ENCODE results near the gene SPECC1. TPM values are rescaled to one million over a fixed set of nuclear protein-coding genes. Genes with fewer than 3 reads are reported as not detected.
"Not testable (repeated sequence)": the region's sequence is repeated elsewhere in the genome, so short reads cannot be mapped to it uniquely, and the experiment has no call there.

The SPECC1 gene
- total RNA-seq, 1 donor from 2014 or later: 13.6 TPM

- H3K27me3 ChIP-seq (ENCODE audit: control insufficient read depth in 3 of 3, insufficient read depth in 3 of 3, low read length in 3 of 3): peaks cover 0 to 5% (median 0%) of the 10 kb centered on the region in 3 donors
- H3K9me3 ChIP-seq (ENCODE audit: control insufficient read depth in 3 of 3, low read length in 3 of 3): no peaks in the 10 kb centered on the region
- H3K36me3 ChIP-seq (ENCODE audit: control insufficient read depth in 3 of 3, insufficient read depth in 3 of 3, low read length in 3 of 3): no peaks in the 10 kb centered on the region
- peak overlapping the region in 2 of 3 donors; percentile 23 to 28 for H3K9ac ChIP-seq (ENCODE audit: low read depth in 1 of 3, low read length in 3 of 3)
- peak overlapping the region in 2 of 3 donors; percentile 1 to 29 for H3K4me3 ChIP-seq (ENCODE audit: low read length in 3 of 3)
- H3K27ac ChIP-seq (ENCODE audit: low read depth, low read length): peak overlapping the region; percentile 84
- peaks cover 25 to 42% (median 31%) of the 10 kb centered on the region in 3 donors for H3K4me1 ChIP-seq (ENCODE audit: control insufficient read depth in 3 of 3, insufficient read depth in 3 of 3, low read length in 3 of 3)
Measured at GRCh38 chr17:20091174-20092029, 82.2 kb downstream of the SPECC1 start.

- Histone ChIP-seq H3K4me3 (ENCODE audit: low read length in 3 of 3) (no peak overlapping the region), H3K27ac (ENCODE audit: low read depth, low read length) (peak overlapping the region; percentile 84), H3K4me1 (ENCODE audit: control insufficient read depth in 3 of 3, insufficient read depth in 3 of 3, low read length in 3 of 3) (peaks cover 21 to 40% (median 28%) of the 10 kb centered on the region in 3 donors), H3K27me3 (ENCODE audit: control insufficient read depth in 3 of 3, insufficient read depth in 3 of 3, low read length in 3 of 3) (peaks cover 0 to 5% (median 0%) of the 10 kb centered on the region in 3 donors), H3K9ac (ENCODE audit: low read depth in 1 of 3, low read length in 3 of 3) (peak overlapping the region in 1 of 3 donors; percentile 23), H3K9me3 (ENCODE audit: control insufficient read depth in 3 of 3, low read length in 3 of 3) (no peaks in the 10 kb centered on the region), H3K36me3 (ENCODE audit: control insufficient read depth in 3 of 3, insufficient read depth in 3 of 3, low read length in 3 of 3) (peaks cover 0 to 4% (median 3%) of the 10 kb centered on the region in 3 donors)
Measured at GRCh38 chr17:20092261-20092867, 83.2 kb downstream of the SPECC1 start.

- Histone ChIP-seq H3K27ac (ENCODE audit: low read depth, low read length) (peak overlapping the region; percentile 84), H3K9ac (ENCODE audit: low read depth in 1 of 3, low read length in 3 of 3) (no peak overlapping the region), H3K4me1 (ENCODE audit: control insufficient read depth in 3 of 3, insufficient read depth in 3 of 3, low read length in 3 of 3) (peaks cover 21 to 36% (median 28%) of the 10 kb centered on the region in 3 donors), H3K4me3 (ENCODE audit: low read length in 3 of 3) (no peak overlapping the region), H3K9me3 (ENCODE audit: control insufficient read depth in 3 of 3, low read length in 3 of 3) (no peaks in the 10 kb centered on the region), H3K27me3 (ENCODE audit: control insufficient read depth in 3 of 3, insufficient read depth in 3 of 3, low read length in 3 of 3) (peaks cover 0 to 5% (median 0%) of the 10 kb centered on the region in 3 donors), H3K36me3 (ENCODE audit: control insufficient read depth in 3 of 3, insufficient read depth in 3 of 3, low read length in 3 of 3) (peaks cover 0 to 4% (median 3%) of the 10 kb centered on the region in 3 donors)
Measured at GRCh38 chr17:20092973-20093626, 83.9 kb downstream of the SPECC1 start.

- H3K4me1 ChIP-seq (ENCODE audit: control insufficient read depth in 3 of 3, insufficient read depth in 3 of 3, low read length in 3 of 3): peaks cover 21 to 34% (median 25%) of the 10 kb centered on the region in 3 donors
- H3K27me3 ChIP-seq (ENCODE audit: control insufficient read depth in 3 of 3, insufficient read depth in 3 of 3, low read length in 3 of 3): peaks cover 0 to 5% (median 0%) of the 10 kb centered on the region in 3 donors
- H3K9ac ChIP-seq (ENCODE audit: low read depth in 1 of 3, low read length in 3 of 3): peak overlapping the region in 1 of 3 donors; percentile 64
- peak overlapping the region; percentile 74 for H3K27ac ChIP-seq (ENCODE audit: low read depth, low read length)
- H3K4me3 ChIP-seq (ENCODE audit: low read length in 3 of 3): no peak overlapping the region
- no peaks in the 10 kb centered on the region for H3K9me3 ChIP-seq (ENCODE audit: control insufficient read depth in 3 of 3, low read length in 3 of 3)
- peaks cover 0 to 6% (median 4%) of the 10 kb centered on the region in 3 donors for H3K36me3 ChIP-seq (ENCODE audit: control insufficient read depth in 3 of 3, insufficient read depth in 3 of 3, low read length in 3 of 3)
Measured at GRCh38 chr17:20094777-20095176, 85.6 kb downstream of the SPECC1 start.

- Histone ChIP-seq H3K36me3 (ENCODE audit: control insufficient read depth in 3 of 3, insufficient read depth in 3 of 3, low read length in 3 of 3) (peaks cover 0 to 6% (median 4%) of the 10 kb centered on the region in 3 donors), H3K27me3 (ENCODE audit: control insufficient read depth in 3 of 3, insufficient read depth in 3 of 3, low read length in 3 of 3) (peaks cover 0 to 5% (median 0%) of the 10 kb centered on the region in 3 donors), H3K27ac (ENCODE audit: low read depth, low read length) (peak overlapping the region; percentile 74), H3K9ac (ENCODE audit: low read depth in 1 of 3, low read length in 3 of 3) (peak overlapping the region in 1 of 3 donors; percentile 64), H3K9me3 (ENCODE audit: control insufficient read depth in 3 of 3, low read length in 3 of 3) (no peaks in the 10 kb centered on the region), H3K4me1 (ENCODE audit: control insufficient read depth in 3 of 3, insufficient read depth in 3 of 3, low read length in 3 of 3) (peaks cover 16 to 28% (median 20%) of the 10 kb centered on the region in 3 donors), H3K4me3 (ENCODE audit: low read length in 3 of 3) (peak overlapping the region in 1 of 3 donors; percentile 41)
Measured at GRCh38 chr17:20095336-20096080, 86.3 kb downstream of the SPECC1 start.

- Histone ChIP-seq H3K4me3 (ENCODE audit: low read length in 3 of 3) (no peak overlapping the region), H3K4me1 (ENCODE audit: control insufficient read depth in 3 of 3, insufficient read depth in 3 of 3, low read length in 3 of 3) (peaks cover 12 to 25% (median 20%) of the 10 kb centered on the region in 3 donors), H3K36me3 (ENCODE audit: control insufficient read depth in 3 of 3, insufficient read depth in 3 of 3, low read length in 3 of 3) (peaks cover 0 to 6% (median 4%) of the 10 kb centered on the region in 3 donors), H3K27ac (ENCODE audit: low read depth, low read length) (peak overlapping the region; percentile 74), H3K27me3 (ENCODE audit: control insufficient read depth in 3 of 3, insufficient read depth in 3 of 3, low read length in 3 of 3) (peaks cover 0 to 5% (median 0%) of the 10 kb centered on the region in 3 donors), H3K9me3 (ENCODE audit: control insufficient read depth in 3 of 3, low read length in 3 of 3) (no peaks in the 10 kb centered on the region), H3K9ac (ENCODE audit: low read depth in 1 of 3, low read length in 3 of 3) (no peak overlapping the region)
Measured at GRCh38 chr17:20096430-20096829, 87.3 kb downstream of the SPECC1 start.

- H3K36me3 ChIP-seq (ENCODE audit: control insufficient read depth in 3 of 3, insufficient read depth in 3 of 3, low read length in 3 of 3): peaks cover 0 to 6% (median 4%) of the 10 kb centered on the region in 3 donors
- H3K9ac ChIP-seq (ENCODE audit: low read depth in 1 of 3, low read length in 3 of 3): no peak overlapping the region
- peaks cover 0 to 5% (median 0%) of the 10 kb centered on the region in 3 donors for H3K27me3 ChIP-seq (ENCODE audit: control insufficient read depth in 3 of 3, insufficient read depth in 3 of 3, low read length in 3 of 3)
- no peak overlapping the region for H3K4me3 ChIP-seq (ENCODE audit: low read length in 3 of 3)
- peaks cover 10 to 23% (median 17%) of the 10 kb centered on the region in 3 donors for H3K4me1 ChIP-seq (ENCODE audit: control insufficient read depth in 3 of 3, insufficient read depth in 3 of 3, low read length in 3 of 3)
- H3K27ac ChIP-seq (ENCODE audit: low read depth, low read length): no peak overlapping the region
- no peaks in the 10 kb centered on the region for H3K9me3 ChIP-seq (ENCODE audit: control insufficient read depth in 3 of 3, low read length in 3 of 3)
Measured at GRCh38 chr17:20097330-20097729, 88.2 kb downstream of the SPECC1 start.

GRCh38 chr17:20098314-20098713 is 89.2 kb downstream of the SPECC1 start:
- Histone ChIP-seq H3K4me1 (ENCODE audit: control insufficient read depth in 3 of 3, insufficient read depth in 3 of 3, low read length in 3 of 3) (peaks cover 3 to 14% (median 7%) of the 10 kb centered on the region in 3 donors), H3K36me3 (ENCODE audit: control insufficient read depth in 3 of 3, insufficient read depth in 3 of 3, low read length in 3 of 3) (peaks cover 0 to 6% (median 4%) of the 10 kb centered on the region in 3 donors), H3K9me3 (ENCODE audit: control insufficient read depth in 3 of 3, low read length in 3 of 3) (no peaks in the 10 kb centered on the region), H3K4me3 (ENCODE audit: low read length in 3 of 3) (no peak overlapping the region), H3K27ac (ENCODE audit: low read depth, low read length) (no peak overlapping the region), H3K27me3 (ENCODE audit: control insufficient read depth in 3 of 3, insufficient read depth in 3 of 3, low read length in 3 of 3) (peaks cover 0 to 5% (median 3%) of the 10 kb centered on the region in 3 donors), H3K9ac (ENCODE audit: low read depth in 1 of 3, low read length in 3 of 3) (no peak overlapping the region)

- not testable (repeated sequence) for H3K27me3 ChIP-seq (ENCODE audit: control insufficient read depth in 3 of 3, insufficient read depth in 3 of 3, low read length in 3 of 3); H3K9me3 ChIP-seq (ENCODE audit: control insufficient read depth in 3 of 3, low read length in 3 of 3); H3K4me3 ChIP-seq (ENCODE audit: low read length in 3 of 3); H3K27ac ChIP-seq (ENCODE audit: low read depth, low read length); H3K36me3 ChIP-seq (ENCODE audit: control insufficient read depth in 3 of 3, insufficient read depth in 3 of 3, low read length in 3 of 3); H3K4me1 ChIP-seq (ENCODE audit: control insufficient read depth in 3 of 3, insufficient read depth in 3 of 3, low read length in 3 of 3); H3K9ac ChIP-seq (ENCODE audit: low read depth in 1 of 3, low read length in 3 of 3)
Measured at GRCh38 chr17:20100806-20101205, 91.6 kb downstream of the SPECC1 start.

Data from skeletal muscle tissue (tissue), 4 donors.